Stimulated activated CD4-positive, alpha-beta T cell treated with anti-CD3 and anti-CD28 coated beads, Interleukin-4, amount 100 ng/mL, for 24 hours (primary cell): Measurements from ENCODE around the gene ZBTB5.
"Not testable (repeated sequence)": the region's sequence is repeated elsewhere in the genome, so short reads cannot be mapped to it uniquely, and the experiment has no call there.

ENCODE experiments used
- DNase-seq: peaks from one replicate; pipeline ENCODE4 v3.0.0-alpha.2; 2020

The ZBTB5 gene

GRCh38 chr9:37465249-37466036 lies at the start of gene ZBTB5:
Gene ZBTB5 (minus strand): TSS chr9:37465450. CDS start chr9:37442551, 22,899 bp downstream.
- DNase-seq: peak; percentile 99

- DNase-seq: no peak
Observed at GRCh38 chr9:37514999-37515398, 49.7 kb upstream of the ZBTB5 start.

GRCh38 chr9:37514415-37514814 lies 49.2 kb upstream of the ZBTB5 start:
- not testable (repeated sequence) for DNase-seq

DNA sequence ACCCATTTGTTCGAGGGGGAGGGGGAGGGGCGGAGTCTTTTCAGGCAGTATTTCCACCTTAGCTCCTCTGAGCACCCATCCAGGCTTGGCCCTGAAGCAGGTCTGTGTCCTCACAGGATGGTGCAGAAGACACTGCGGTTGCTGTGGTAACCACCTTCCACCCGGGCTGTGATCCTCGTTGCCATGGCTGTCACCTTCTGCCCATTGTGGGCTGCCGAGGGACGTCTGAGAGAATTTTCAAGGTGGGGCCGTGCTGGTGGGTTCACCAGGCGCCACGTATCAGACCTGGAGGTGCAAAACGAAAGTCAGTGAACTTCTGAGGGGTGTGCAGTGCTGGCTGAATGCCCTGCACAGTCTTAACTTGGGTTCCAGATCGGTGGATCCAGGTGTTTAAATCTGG lies 47.2 kb upstream of the ZBTB5 start:
- DNase-seq: no peak

- no peak for DNase-seq
Observed at GRCh38 chr9:37511016-37512010, 46.1 kb upstream of the ZBTB5 start.

DNA sequence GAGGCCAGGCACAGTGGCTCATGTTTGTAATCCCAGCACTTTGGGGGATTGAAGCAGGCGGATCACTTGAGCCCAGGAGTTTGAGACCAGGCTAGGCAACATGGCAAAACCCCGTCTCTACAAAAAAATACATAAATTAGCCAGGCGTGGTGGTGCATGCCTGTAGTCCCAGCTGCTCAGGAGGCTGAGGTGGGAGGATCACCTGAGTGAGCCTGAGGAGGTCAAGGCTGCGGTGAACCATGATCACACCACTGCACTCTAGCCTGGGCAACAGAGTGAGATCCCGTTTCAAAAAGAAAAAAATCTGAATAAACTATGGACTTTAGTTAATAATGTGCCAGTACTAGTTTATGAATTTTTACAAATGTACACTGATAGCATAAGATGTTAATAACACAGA lies 44.8 kb upstream of the ZBTB5 start:
- DNase-seq: not testable (repeated sequence)

DNA sequence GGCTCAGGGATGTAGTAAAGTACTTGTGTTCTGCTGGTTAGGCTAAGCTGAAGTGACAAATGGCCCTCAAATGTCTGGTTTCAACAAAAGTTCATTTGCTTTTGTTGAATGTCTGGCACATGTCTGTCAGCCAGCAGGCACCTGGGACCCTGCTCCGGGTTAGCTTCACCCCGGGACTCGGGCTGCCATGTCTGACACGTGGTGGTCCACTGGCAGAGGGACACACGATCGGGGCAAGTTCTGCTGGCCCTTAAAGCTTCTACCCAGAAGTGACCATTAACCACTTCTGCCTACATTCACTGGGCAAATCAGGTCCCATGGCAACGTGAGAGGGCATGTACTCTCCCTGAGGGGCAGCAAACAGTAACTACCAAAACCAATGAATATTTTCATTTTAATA lies 44.3 kb upstream of the ZBTB5 start:
- DNase-seq: no peak

DNA sequence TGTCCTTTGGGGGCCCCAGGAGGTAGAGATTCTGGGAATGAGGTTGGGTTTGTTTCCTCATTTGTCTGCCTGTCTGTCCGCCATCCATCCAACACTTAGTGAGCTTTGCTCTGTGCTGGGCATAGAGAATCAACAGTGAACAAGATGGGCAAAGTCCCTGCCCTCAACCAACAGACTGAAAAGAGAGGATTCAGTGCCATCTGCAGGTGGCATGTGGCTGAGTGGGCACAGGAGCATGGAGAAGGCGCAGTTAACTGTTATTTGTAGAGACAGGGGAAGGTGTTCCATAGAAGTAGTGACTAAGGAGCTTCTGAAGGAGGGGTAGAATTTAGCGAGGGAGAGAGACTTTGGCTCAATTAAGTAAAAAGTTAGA lies 43.6 kb upstream of the ZBTB5 start:
- DNase-seq: no peak

DNA sequence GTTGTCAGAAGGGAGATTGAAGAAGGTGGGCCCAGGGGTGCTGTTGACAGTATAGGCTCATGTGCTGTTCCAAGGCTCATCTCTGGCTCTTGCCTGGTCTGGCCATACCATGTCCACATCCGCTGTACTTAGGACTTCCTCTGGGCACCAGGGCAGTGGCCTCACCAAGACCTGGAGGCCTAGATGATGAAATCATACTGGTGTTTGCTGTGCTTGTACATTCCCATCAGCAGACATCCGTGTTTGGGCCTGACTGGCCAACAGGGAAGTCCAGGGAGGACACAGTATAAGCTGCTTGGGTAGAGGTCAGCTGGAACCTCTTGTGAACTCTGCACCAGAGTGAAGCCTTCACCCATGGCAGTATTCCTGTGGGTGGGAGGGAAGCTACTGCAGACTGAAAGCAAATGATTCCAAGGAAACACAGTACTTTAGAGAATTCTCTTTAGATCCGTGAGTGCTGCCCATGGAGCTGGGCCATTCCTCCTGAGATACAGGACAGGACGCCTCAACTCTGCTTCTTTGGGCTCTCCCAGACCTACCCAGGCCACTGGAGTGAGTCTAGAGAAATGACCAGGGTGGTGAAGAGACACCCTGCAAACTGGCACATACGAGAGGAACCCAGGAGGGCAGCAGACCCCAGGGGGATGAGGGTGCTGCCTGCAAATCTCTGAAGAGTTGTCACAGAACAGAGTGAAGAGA lies 43.0 kb upstream of the ZBTB5 start:
- DNase-seq: no peak

DNA sequence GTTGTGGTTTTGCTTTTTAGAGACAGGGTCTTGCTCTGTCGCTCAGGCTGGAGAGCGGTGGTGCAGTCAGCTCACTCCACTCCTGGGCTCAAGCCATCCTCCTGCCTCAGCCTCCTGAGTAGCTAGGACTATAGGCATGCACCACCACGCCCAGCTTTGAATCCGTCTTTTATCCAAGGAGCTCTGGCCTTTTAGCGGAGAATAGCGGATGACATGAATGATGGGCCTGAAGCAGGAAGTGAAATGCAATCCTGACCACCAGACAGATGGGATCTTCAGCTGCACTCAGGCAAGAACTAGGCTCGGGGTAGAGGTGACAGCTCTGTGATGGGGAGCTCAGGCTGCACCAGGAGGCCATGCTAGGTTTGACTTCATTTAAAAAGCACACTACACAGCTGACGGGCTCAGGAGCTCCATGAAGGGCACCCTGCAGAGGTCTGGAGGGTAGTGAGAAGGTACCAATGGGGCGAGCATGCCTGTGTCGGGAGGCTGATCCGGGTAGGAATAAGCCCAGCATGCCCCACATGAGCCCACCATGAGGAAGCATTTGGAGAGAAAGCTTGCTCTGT lies 42.4 kb upstream of the ZBTB5 start:
- DNase-seq: no peak

DNA sequence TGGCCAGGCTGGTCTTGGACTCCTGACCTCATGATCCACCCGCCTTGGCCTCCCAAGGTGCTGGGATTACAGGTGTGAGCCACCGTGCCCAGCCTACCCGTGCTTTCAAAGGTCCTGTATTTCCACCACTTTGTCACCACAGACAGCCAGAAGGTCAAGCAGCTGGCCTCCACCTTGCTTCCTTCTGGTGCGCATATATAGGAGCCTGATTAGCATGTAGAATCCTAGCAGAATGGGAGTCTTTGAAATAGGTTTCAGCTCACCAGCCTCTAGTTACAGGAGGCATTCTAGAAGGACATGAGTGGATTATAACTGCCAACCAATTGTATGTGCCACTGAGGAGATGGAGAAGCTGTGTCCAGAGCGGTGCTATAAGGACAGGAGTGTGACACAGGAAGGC lies 39.4 kb upstream of the ZBTB5 start:
- no peak for DNase-seq

- peak; percentile 21 for DNase-seq
Observed at GRCh38 chr9:37503736-37504135, 38.5 kb upstream of the ZBTB5 start.

DNA sequence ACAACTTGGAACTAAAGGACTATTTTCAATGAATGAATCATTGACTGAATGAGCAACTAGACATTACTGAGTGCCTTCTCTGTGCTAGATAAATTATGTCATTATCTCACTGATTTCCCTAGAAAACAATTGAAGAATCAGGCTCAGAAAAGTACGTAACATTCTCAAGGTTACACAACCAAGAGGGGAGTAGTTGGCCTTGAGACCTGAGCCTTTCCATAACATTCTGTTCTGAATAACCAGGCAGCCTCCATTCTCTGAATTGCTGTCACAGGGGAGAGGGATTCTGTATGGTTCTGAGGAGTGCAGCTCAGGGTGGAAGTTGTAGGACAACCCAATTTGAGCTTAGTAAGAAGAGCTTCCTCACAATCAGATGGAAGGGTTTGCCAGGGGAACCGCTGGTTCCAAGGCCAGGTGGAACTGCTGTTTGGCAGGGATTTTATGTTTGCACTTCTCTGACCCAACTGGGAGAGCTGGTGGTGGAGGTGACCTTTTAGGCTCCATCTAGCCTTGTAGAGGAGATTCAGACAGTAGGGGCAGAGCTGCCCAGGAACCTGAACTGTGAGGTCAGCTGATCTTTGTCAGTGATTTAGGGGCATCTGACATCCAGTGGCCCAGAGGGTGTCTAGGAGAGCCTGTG lies 36.8 kb upstream of the ZBTB5 start:
- no peak for DNase-seq

- no peak for DNase-seq
Observed at GRCh38 chr9:37499297-37499696, 34.0 kb upstream of the ZBTB5 start.

GRCh38 chr9:37498457-37498856 lies 33.2 kb upstream of the ZBTB5 start:
- no peak for DNase-seq

DNA sequence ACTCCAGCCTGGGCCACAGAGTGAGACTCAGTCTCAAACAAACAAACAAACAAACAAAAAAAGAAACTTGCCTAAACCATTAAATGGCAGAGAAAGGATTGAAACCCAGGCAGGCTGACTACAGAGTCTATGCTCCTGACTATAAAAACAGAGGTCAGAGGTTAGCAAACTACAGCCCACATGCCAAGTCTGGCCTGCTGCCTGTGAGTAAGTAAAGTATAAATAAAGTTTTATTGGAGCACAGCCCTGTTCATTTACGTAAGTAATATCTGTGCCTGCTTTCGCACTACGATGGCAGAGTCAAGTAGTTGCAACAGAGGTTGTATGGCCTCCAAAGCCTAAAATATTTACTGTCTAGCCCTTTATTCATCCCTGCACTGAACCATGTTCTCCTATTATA lies 32.1 kb upstream of the ZBTB5 start:
- no peak for DNase-seq

DNA sequence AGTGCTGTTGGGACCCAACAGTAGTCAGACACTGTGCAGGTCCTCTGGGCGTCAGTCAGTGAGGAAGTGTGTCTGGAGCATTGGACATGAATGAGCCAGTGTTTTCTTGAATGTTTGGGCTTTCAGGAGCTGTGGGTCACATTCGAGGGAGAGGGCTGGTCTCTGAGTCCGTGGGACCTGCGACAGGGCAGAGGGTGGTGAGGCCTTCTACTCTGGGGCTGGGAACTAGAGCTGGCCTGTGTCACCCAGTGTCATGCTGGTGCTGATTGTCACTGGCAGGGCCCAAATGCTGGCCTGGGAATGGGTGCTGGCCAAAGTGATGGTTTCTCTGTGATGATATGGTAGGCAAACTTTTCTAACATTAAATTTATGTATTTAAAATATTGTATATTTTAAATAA lies 30.8 kb upstream of the ZBTB5 start:
- DNase-seq: no peak

DNA sequence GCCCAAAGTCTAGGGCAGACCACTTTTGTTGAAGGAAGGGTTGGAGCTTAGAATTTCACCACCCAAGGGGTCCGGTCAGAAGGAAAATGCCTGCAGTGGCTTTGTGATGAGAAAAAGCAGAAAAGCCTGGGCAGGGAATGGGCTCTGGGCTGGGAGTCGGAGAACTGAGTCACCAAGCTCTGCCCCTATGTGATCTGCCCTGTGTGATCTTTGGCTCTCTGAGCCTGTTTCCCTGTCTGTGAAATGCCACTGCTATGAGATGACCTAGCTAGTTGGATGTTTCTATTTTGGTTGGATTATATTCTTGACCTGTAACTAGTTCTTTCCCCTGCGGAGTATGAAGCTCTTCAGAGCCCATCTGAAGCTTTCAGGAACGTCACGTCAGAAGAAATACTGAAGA lies 30.3 kb upstream of the ZBTB5 start:
- DNase-seq: no peak

DNA sequence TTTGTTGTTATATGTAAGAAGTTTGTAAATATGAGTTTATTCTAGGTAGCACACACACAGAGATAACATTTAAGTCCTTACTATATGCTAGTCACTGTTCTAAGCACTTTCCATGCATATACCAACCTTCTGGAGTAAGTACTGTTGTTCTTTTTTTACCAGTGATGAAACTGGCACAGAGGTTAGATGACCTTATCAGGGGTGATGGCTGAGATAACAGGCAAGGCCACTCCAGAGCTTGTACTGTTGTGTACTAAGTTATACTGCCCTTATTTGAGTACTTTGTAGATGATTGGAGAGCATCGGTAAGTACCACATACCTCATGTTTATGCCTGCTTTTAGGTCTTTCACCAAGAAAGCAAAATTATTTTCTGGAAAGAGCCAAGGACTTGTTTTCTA lies 26.7 kb upstream of the ZBTB5 start:
- DNase-seq: no peak

GRCh38 chr9:37486616-37487548 lies 21.6 kb upstream of the ZBTB5 start:
- no peak for DNase-seq

DNA sequence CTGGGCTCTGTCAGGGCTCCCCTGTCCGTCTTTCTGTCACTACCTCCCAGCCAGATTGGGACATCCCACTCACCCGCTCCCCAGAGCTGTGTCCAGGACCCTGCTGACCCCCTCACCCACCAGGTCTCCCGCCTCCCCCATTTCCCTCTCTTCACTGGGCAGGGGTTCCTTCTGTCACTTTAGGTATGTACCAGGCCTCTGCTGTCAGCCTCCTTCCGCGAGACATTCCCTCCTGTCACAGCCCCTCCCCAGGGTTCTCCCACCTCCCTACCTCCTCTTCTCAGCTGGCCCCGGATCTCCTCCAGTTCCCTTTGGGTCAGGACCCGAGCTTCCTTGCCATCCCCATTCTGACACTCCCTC lies 21.0 kb upstream of the ZBTB5 start:
- no peak for DNase-seq
